Smooth muscle cell (in vitro differentiated cells): Measurements from ENCODE around the gene SHMT2. TPM values are rescaled to one million over a fixed set of nuclear protein-coding genes. Genes with fewer than 3 reads are reported as not detected.

Source experiments
- DNase-seq: peaks from one replicate; lab custom pipeline; 2025; ENCODE audit not compliant: unreplicated experiment; lab: John Stamatoyannopoulos, UW
- H2AFZ ChIP-seq: fragments of 200-600 bp; sonication (generic); 2 replicates; pipeline ENCODE4 v1.6.0; 2016; ENCODE audit warnings: antibody characterized with exemption, low read depth, mild to moderate bottlenecking
- H3F3A ChIP-seq: fragments of 200-600 bp; sonication (generic); 2 replicates; pipeline ENCODE4 v1.6.0; 2017; ENCODE audit warnings: antibody characterized with exemption, low read depth
- H3K27ac ChIP-seq: fragments of 200-600 bp; sonication (generic); 2 replicates; pipeline ENCODE4 v1.5.1; 2016; ENCODE audit warnings: low read depth, mild to moderate bottlenecking
- H3K27me3 ChIP-seq: fragments of 200-600 bp; sonication (generic); 2 replicates; pipeline ENCODE4 v1.6.1; 2016; ENCODE audit warnings: low read depth, mild to moderate bottlenecking
- H3K36me3 ChIP-seq: fragments of 200-600 bp; sonication (generic); 2 replicates; pipeline ENCODE4 v1.5.1; 2016; ENCODE audit warnings: low read depth
- H3K4me1 ChIP-seq: fragments of 200-600 bp; sonication (generic); 2 replicates; pipeline ENCODE4 v1.5.1; 2016; ENCODE audit warnings: low read depth
- H3K4me2 ChIP-seq: fragments of 200-600 bp; sonication (generic); 2 replicates; pipeline ENCODE4 v1.6.0; 2016; ENCODE audit warnings: mild to moderate bottlenecking
- H3K4me3 ChIP-seq: fragments of 200-600 bp; sonication (generic); 2 replicates; pipeline ENCODE4 v1.5.1; 2016; ENCODE audit warnings: mild to moderate bottlenecking
- H3K79me2 ChIP-seq: fragments of 200-600 bp; sonication (generic); 2 replicates; pipeline ENCODE4 v1.6.0; 2016; ENCODE audit warnings: low read depth, mild to moderate bottlenecking
- H3K9ac ChIP-seq: fragments of 200-600 bp; sonication (generic); 2 replicates; pipeline ENCODE4 v1.6.0; 2016; ENCODE audit warnings: low read depth
- H3K9me3 ChIP-seq: fragments of 200-600 bp; sonication (generic); replicated peaks from 2 replicates; pipeline ENCODE4 v1.5.1; 2016; ENCODE audit warnings: low read depth
- H4K20me1 ChIP-seq: fragments of 200-600 bp; sonication (generic); 2 replicates; pipeline ENCODE4 v1.6.0; 2016; ENCODE audit warnings: low read depth
- WGBS: methylation state at CpG from one replicate; pipeline ENCODE4 v1.1.7; 2016; ENCODE audit warnings: low lambda C conversion rate; 5-methylcytosine and 5-hydroxymethylcytosine counted together
- polyA plus RNA-seq: library from polyadenylated mRNA; unstranded; fragments of >200 nt; fragmentation: Nextera tagmentation; extraction: Ambion mirVana; gene quantifications from 2 replicates; pipeline ENCODE4 v1.2.1, GENCODE V29; 2016
- total RNA-seq: library from RNA; depleted of rRNA; stranded (reverse); fragments of >200 nt; gene quantifications from 2 replicates; pipeline ENCODE4 v1.2.3, GENCODE V29; 2014
- TF ChIP-seq, protein P1 (sequence below): fragments of 200-600 bp; sonication (generic); IDR thresholded peaks from 2 replicates; pipeline ENCODE4 v1.5.1; 2017; ENCODE audit warnings: borderline replicate concordance, mild to moderate bottlenecking, antibody characterized with exemption; ENCODE audit not compliant: insufficient read depth, poor library complexity, severe bottlenecking

Gene SHMT2
- total and polyA plus RNA-seq, 2 experiments from 2014 or later, result 107 to 117 TPM

DNA sequence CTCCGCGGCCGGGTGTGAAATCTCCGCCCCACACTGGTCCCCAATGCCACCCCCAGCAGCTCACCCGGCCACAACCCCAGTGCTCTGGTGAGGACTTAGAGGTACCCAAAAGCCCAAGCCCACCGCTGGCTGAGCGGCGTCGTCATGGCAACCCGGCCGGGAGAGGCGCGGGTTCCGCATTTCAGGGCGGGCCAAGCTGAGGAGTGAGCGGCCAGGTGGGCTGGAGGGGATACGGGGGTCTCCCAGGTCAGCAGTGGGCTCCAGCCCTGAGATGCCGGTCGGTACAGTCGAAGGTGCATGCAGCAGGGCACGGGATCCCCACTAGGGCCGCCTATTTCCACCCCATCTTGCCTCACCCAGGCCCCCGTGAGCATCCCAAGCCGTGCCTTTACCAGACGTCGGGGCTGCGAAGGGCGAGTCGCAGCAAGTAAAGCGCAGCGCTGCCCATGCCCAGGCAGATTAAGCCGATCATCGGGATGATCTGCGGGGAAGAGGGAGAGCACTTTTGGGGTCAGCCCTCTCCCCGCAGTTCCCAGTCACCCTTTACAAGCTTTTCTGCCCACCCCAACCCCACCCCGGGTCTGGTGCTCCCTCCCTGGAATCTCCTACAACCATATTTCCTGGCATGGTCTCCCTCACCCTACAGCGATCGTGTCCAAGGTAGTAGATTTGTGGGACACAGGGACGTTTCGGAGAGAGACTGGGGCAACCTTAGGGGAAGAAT is 6.9 kb downstream of the SHMT2 start:
- H3K27me3 ChIP-seq, result peaks cover 3% of the 10 kb centered on the region

GRCh38 chr12:57236925-57237595 is 7.5 kb downstream of the SHMT2 start:
- Histone ChIP-seq H3K27ac (no peak overlapping the region), H3K36me3 (no peaks in the 10 kb centered on the region), H3K9me3 (no peaks in the 10 kb centered on the region), H3K9ac (no peak overlapping the region), H3K4me2 (peak overlapping the region; percentile 90), H3F3A (peaks cover 28% of the 10 kb centered on the region), H3K27me3 (peaks cover 10% of the 10 kb centered on the region), H3K4me1 (peaks cover 21% of the 10 kb centered on the region), H2AFZ (no peak overlapping the region), H3K79me2 (no peaks in the 10 kb centered on the region), H3K4me3 (no peak overlapping the region), H4K20me1 (peaks cover 52% of the 10 kb centered on the region)
- DNase-seq, result no peak
- TF ChIP-seq, protein P1, sequence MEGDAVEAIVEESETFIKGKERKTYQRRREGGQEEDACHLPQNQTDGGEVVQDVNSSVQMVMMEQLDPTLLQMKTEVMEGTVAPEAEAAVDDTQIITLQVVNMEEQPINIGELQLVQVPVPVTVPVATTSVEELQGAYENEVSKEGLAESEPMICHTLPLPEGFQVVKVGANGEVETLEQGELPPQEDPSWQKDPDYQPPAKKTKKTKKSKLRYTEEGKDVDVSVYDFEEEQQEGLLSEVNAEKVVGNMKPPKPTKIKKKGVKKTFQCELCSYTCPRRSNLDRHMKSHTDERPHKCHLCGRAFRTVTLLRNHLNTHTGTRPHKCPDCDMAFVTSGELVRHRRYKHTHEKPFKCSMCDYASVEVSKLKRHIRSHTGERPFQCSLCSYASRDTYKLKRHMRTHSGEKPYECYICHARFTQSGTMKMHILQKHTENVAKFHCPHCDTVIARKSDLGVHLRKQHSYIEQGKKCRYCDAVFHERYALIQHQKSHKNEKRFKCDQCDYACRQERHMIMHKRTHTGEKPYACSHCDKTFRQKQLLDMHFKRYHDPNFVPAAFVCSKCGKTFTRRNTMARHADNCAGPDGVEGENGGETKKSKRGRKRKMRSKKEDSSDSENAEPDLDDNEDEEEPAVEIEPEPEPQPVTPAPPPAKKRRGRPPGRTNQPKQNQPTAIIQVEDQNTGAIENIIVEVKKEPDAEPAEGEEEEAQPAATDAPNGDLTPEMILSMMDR, result no peak
- 52% methylated on average over 9 of the region's 9 CpGs for WGBS

More for the DNA sequence above, 6.9 kb downstream of the SHMT2 start:
- Histone ChIP-seq H4K20me1 (peaks cover 52% of the 10 kb centered on the region), H3K79me2 (peaks cover under 1% of the 10 kb centered on the region), H3K4me2 (peak overlapping the region; percentile 44), H3K27ac (no peak overlapping the region), H3F3A (peaks cover 31% of the 10 kb centered on the region), H2AFZ (no peak overlapping the region), H3K36me3 (no peaks in the 10 kb centered on the region), H3K4me3 (no peak overlapping the region), H3K9ac (no peak overlapping the region), H3K4me1 (peaks cover 15% of the 10 kb centered on the region), H3K9me3 (no peaks in the 10 kb centered on the region)
- WGBS, result 43% methylated on average over 39 of the region's 40 CpGs
- TF ChIP-seq, protein P1, result no peak
- no peak for DNase-seq

DNA sequence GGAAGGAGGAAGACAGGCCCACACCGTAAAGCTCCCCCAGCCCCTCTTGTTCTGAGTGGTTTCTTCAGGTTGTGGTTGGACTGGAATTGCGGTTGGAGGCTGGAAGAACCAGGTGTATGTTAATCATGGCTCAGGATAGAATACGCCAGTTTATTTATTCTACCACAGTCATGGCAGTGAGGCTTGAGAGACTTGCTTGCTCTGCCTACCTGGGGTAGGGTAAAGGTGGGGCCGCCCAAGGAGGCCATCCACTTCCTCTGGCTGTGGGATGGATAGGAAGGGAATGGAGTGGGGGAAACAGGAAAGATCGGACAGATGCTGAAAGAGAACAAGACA is 8.1 kb downstream of the SHMT2 start:
- H3K9ac ChIP-seq, result no peak overlapping the region
- no peak for DNase-seq
- TF ChIP-seq, protein P1, result no peak
- no peaks in the 10 kb centered on the region for H3K79me2 ChIP-seq
- H4K20me1 ChIP-seq, result peaks cover 54% of the 10 kb centered on the region
- H3K27me3 ChIP-seq, result peaks cover 15% of the 10 kb centered on the region
- H3F3A ChIP-seq, result peaks cover 27% of the 10 kb centered on the region
- H3K4me1 ChIP-seq, result peaks cover 26% of the 10 kb centered on the region
- H3K4me2 ChIP-seq, result peak overlapping the region; percentile 90
- H3K36me3 ChIP-seq, result no peaks in the 10 kb centered on the region
- no peak overlapping the region for H2AFZ ChIP-seq
- H3K9me3 ChIP-seq, result no peaks in the 10 kb centered on the region
- 53% methylated on average over 5 of the region's 5 CpGs for WGBS
- H3K4me3 ChIP-seq, result no peak overlapping the region
- no peak overlapping the region for H3K27ac ChIP-seq
